Prostate gland (tissue), 2 donors: Measurements from ENCODE around the gene CDH8.

Source experiments
- CTCF ChIP-seq, 4 experiments: fragments of 200-600 bp in 2 of 4; fragments of 450-650 bp in 2 of 4; sonication (generic) in 2 of 4; IDR thresholded peaks; 1 replicate in 3 of 4; 2 replicates in 1 of 4; pipeline ENCODE4 v1.5.1; 2016 to 2019; ENCODE audit warnings: antibody characterized with exemption in 4 of 4, mild to moderate bottlenecking in 2 of 4, moderate library complexity in 2 of 4
- POLR2A ChIP-seq: fragments of 450-650 bp; IDR thresholded peaks from one replicate; pipeline ENCODE4 v1.6.1; 2016; ENCODE audit warnings: antibody characterized with exemption, mild to moderate bottlenecking

GRCh38 chr16:62034231-62035114 lies 1.8 kb downstream of the CDH8 start:
- TF ChIP-seq CTCF (IDR thresholded peaks at IDR 0.05) (no peak), POLR2A (no peak)
